SJCRH30 (cell line): ENCODE measurements around the gene EEF1AKMT1. TPM values are rescaled to one million over a fixed set of nuclear protein-coding genes. Genes with fewer than 3 reads are reported as not detected.

Experiments
- DNase-seq, 2 experiments: peaks; one replicate each; pipeline ENCODE4 v3.0.0-alpha.2; 2015 to 2020
- H3K27ac ChIP-seq: fragments of 250-450 bp; sonication (Bioruptor Pico); 2 replicates; pipeline ENCODE4 v1.5.1; 2020; ENCODE audit warnings: mild to moderate bottlenecking, moderate library complexity
- H3K27me3 ChIP-seq: fragments of 250-450 bp; sonication (Bioruptor Pico); 2 replicates; pipeline ENCODE4 v1.5.1; 2020; ENCODE audit warnings: mild to moderate bottlenecking, moderate library complexity
- H3K36me3 ChIP-seq: fragments of 250-450 bp; sonication (Bioruptor Pico); 2 replicates; pipeline ENCODE4 v1.5.1; 2020; ENCODE audit warnings: mild to moderate bottlenecking, moderate library complexity
- H3K4me1 ChIP-seq: fragments of 250-450 bp; sonication (Bioruptor Pico); 2 replicates; pipeline ENCODE4 v1.5.1; 2020; ENCODE audit warnings: mild to moderate bottlenecking, moderate library complexity
- H3K4me3 ChIP-seq: fragments of 250-450 bp; sonication (Bioruptor Pico); 2 replicates; pipeline ENCODE4 v1.5.1; 2020; ENCODE audit warnings: mild to moderate bottlenecking, moderate library complexity
- H3K9me3 ChIP-seq: fragments of 250-450 bp; sonication (Bioruptor Pico); replicated peaks from 2 replicates; pipeline ENCODE4 v1.5.1; 2020; ENCODE audit warnings: mild to moderate bottlenecking, moderate library complexity
- total RNA-seq: library from RNA; depleted of rRNA; stranded (reverse); fragments of >200 nt; shearing (Covaris generic); gene quantifications from 2 replicates; pipeline ENCODE4 v1.2.3, GENCODE V29; 2014; rRNA removed

The EEF1AKMT1 gene
- total RNA-seq: 4.7 and 4.8 TPM in 2 replicates

DNA sequence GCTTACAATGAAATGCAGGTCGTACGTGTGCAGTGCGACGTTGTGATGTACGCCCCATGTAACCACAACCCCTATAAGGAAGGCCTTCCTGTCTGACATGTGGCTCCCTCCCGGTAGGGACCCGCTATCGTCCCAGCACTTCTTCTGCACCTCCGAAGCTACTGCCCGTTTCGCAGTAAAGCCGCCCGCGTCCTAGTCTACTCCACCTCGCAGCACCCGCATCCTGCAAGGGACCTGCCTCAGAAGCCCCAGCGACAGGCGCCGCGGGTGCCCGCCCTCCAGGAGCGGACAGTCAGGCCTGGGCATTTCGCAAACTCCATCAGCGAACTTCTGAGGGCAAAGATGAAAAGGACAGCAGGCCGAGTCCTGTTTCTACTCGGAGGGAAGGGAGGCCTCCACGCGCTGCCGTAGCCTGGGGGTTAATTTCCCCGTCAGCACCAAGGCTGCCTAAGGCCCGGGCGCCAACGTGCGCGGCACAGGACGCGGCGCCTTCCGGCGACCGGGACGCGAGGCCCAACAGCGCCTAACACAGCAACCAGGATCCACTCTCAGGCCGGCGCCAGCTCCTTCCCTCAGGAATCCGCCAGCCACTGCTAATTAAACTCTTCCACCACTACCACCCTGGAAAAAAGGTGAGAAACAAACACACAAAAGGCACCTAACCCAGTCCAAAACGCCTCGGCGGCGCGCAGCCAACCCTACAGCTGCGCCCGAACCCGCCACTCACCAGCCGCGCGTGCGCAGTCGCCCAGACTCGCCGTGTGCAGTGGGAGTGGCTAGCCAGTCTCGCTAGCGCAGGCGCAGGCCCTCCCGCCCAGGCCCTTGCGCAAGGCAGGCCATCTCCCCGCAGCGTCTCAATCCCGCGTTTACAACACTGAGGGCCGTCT lies at the start of gene EEF1AKMT1:
Gene EEF1AKMT1, minus strand, starts transcription at position 768 of the 887 bp plus-strand sequence. CDS start 16,363 bp downstream, outside the sequence.
- Histone ChIP-seq H3K27ac (peak within 1 kb of the TSS; percentile 87), H3K27me3 (no peaks in the 10 kb centered on the region), H3K9me3 (0 out of 2 replicates have a peak, but pooled peaks cover 2% of the 10 kb centered on the region), H3K4me3 (peak within 1 kb of the TSS; percentile 66), H3K4me1 (no peaks in the 10 kb centered on the region), H3K36me3 (peaks cover 6% of the 10 kb centered on the region)
- DNase-seq: peak; percentile 87 to 89

- Histone ChIP-seq H3K36me3 (peaks cover 15% of the 10 kb centered on the region), H3K9me3 (no peaks in the 10 kb centered on the region), H3K27ac (no peak overlapping the region), H3K27me3 (no peaks in the 10 kb centered on the region), H3K4me1 (peaks cover 37% of the 10 kb centered on the region), H3K4me3 (no peak overlapping the region)
- no peak for DNase-seq
Measured at GRCh38 chr13:20823071-20823470, 49.3 kb upstream of the EEF1AKMT1 start.

- H3K9me3 ChIP-seq: no peaks in the 10 kb centered on the region
- no peak overlapping the region for H3K27ac ChIP-seq
- peaks cover 35% of the 10 kb centered on the region for H3K4me1 ChIP-seq
- H3K27me3 ChIP-seq: no peaks in the 10 kb centered on the region
- H3K4me3 ChIP-seq: no peak overlapping the region
- no peak for DNase-seq
- peaks cover 15% of the 10 kb centered on the region for H3K36me3 ChIP-seq
Measured at GRCh38 chr13:20822406-20822805, 48.6 kb upstream of the EEF1AKMT1 start.

DNA sequence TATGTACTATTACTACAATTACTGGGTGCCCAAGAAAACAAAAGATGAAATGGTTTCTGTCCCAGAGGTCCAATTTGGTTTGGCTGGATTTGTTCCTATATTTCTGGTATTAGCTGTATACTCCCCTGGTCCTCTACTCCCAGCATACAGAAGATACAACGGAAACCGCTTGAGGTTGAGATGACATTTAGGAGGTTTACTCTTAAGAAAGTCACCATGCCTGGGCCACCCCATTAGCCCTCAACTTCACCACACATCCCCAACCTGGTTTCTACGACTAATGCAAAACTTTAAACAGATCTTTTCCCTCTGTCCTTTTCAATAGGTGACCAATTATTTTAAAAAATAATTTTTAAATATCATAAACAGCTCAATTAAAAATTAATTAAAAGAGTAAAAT lies 46.0 kb upstream of the EEF1AKMT1 start:
- H3K4me1 ChIP-seq: peaks cover 37% of the 10 kb centered on the region

GRCh38 chr13:20815464-20815863 lies 41.7 kb upstream of the EEF1AKMT1 start:
- H3K27me3 ChIP-seq: no peaks in the 10 kb centered on the region
- H3K36me3 ChIP-seq: peaks cover 4% of the 10 kb centered on the region; the same call in 1 of the 2 replicates
- peaks cover 37% of the 10 kb centered on the region for H3K4me1 ChIP-seq
- no peak overlapping the region for H3K4me3 ChIP-seq
- H3K9me3 ChIP-seq: no peaks in the 10 kb centered on the region
- no peak for DNase-seq
- H3K27ac ChIP-seq: no peak overlapping the region

More for the DNA sequence above, 46.0 kb upstream of the EEF1AKMT1 start:
- Histone ChIP-seq H3K27me3 (no peaks in the 10 kb centered on the region), H3K36me3 (peaks cover 15% of the 10 kb centered on the region), H3K27ac (no peak overlapping the region), H3K4me3 (no peak overlapping the region), H3K9me3 (no peaks in the 10 kb centered on the region)
- DNase-seq: no peak

DNA sequence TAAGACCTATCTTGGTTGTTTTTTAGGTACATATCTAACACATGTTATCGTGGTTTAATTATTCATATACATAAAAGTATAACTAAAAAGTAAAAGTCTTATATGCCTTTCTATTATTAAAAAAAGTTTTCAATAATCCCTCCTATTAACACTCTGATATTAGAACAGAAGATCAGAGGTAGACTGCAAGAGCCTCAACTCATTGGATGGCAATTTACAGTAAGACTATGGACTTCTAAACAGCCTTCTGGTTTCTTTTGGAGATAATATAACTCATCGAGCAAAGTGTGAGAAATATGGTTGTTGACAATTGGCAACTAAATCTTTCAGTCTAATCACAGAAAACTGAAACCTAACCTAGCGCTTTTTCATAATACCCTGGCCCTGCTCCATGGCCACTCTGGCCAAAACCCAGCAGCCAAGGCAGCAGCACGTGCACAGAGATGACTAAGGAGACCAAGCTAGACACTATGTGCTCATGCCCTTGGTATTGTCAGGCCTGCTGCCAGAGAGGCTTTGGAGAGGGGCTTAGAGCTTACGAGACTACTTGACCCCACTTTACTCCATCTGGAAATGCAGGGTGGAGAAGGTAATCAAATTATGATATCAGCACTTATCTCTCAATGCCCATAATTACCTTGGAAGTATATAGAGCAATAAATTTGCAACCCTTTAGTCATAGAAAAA lies 40.6 kb upstream of the EEF1AKMT1 start:
- Histone ChIP-seq H3K4me3 (no peak overlapping the region), H3K9me3 (no peaks in the 10 kb centered on the region), H3K4me1 (peaks cover 37% of the 10 kb centered on the region), H3K27me3 (no peaks in the 10 kb centered on the region), H3K27ac (peak overlapping the region; percentile 57), H3K36me3 (peaks cover 4% of the 10 kb centered on the region; the same call in 1 of the 2 replicates)
- DNase-seq: peak; percentile 84 to 85

DNA sequence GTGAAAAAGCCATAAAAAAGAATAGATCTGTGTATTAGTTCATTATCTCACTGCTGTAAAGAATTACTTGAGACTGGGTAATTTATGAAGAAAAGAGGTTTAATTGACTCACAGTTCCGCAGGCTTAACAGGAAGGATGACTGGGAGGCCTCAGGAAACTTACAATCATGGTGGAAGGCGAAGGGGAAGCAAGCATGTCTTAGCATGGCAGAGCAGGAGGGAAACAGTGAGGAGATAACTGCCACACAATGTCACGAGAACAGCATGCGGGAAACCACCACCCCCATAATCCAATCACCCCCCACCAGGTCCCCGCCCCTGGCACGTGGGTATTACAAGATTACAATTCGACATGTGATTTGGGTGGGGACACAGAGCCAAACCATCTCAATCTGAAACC lies 39.1 kb upstream of the EEF1AKMT1 start:
- H3K27ac ChIP-seq: no peak overlapping the region
- no peak overlapping the region for H3K4me3 ChIP-seq
- peaks cover 17% of the 10 kb centered on the region for H3K36me3 ChIP-seq
- H3K27me3 ChIP-seq: no peaks in the 10 kb centered on the region
- no peak for DNase-seq
- no peaks in the 10 kb centered on the region for H3K9me3 ChIP-seq
- peaks cover 37% of the 10 kb centered on the region for H3K4me1 ChIP-seq

GRCh38 chr13:20810808-20811207 lies 37.0 kb upstream of the EEF1AKMT1 start:
- peaks cover 21% of the 10 kb centered on the region for H3K4me1 ChIP-seq
- H3K27ac ChIP-seq: no peak overlapping the region
- H3K27me3 ChIP-seq: no peaks in the 10 kb centered on the region
- no peak overlapping the region for H3K4me3 ChIP-seq
- no peak for DNase-seq
- H3K9me3 ChIP-seq: no peaks in the 10 kb centered on the region
- H3K36me3 ChIP-seq: peaks cover 34% of the 10 kb centered on the region

DNA sequence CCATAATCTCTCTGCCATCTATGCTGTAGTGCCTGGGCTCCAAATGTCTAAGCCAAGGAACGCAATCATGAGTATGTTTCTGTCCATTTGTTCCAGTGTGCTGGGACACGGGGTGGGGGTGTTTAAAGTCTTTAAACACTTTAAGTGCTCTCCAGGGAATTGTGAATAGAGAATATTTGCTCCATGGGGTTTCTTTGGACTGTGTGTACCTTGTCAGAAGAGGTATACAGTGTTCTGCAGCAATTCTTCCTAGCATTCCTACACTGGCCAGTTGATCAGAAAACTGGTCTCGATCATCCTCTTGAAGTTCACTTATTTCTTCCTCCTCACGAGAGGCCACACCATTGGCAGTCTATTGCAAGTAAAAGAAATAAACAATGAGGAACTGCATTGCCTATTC lies 35.1 kb upstream of the EEF1AKMT1 start:
- no peaks in the 10 kb centered on the region for H3K27me3 ChIP-seq
- no peaks in the 10 kb centered on the region for H3K9me3 ChIP-seq
- no peak overlapping the region for H3K27ac ChIP-seq
- no peak overlapping the region for H3K4me3 ChIP-seq
- peaks cover 34% of the 10 kb centered on the region for H3K36me3 ChIP-seq
- DNase-seq: no peak
- peaks cover 4% of the 10 kb centered on the region; the same call in 1 of the 2 replicates for H3K4me1 ChIP-seq

DNA sequence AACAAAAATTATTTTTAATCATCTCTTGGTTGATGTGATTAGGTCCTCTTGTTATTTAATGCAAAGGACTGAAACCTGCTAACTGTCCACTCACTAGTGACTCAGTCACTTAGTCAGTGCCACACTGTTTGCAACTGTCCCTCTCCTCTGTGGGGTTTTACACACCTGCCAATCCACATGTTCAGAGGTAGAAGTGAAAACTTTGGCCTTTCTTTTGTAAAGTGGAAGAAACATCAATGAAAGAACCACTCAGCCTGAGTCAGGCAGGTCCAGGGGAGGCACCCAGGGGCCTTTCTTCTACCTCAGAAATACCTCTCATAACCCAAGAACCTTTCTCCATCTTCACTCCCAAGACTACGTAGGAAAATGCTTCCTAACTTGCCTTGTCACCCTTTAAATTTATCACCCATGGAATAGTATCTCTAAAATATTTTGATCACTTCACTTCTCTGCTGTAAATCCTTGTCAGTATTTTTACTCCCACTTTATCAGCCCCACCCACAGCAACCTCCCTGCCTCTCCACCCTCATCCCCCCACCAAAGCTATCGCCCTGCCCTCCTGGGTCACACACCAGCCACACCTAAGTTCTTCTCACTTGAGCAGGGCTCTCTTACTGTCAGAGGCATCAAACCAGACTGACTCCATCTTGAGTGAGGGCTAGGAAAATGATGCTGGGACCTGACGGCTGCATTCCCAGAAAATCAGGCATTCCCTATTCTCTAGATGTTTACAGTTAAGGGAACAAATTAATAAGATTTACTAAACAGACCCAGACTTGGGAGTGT lies 29.6 kb upstream of the EEF1AKMT1 start:
- Histone ChIP-seq H3K9me3 (no peaks in the 10 kb centered on the region), H3K36me3 (peaks cover 42% of the 10 kb centered on the region), H3K27ac (no peak overlapping the region), H3K4me3 (no peak overlapping the region), H3K27me3 (no peaks in the 10 kb centered on the region), H3K4me1 (no peaks in the 10 kb centered on the region)
- DNase-seq: no peak

- peaks cover 35% of the 10 kb centered on the region for H3K36me3 ChIP-seq
- no peak overlapping the region for H3K4me3 ChIP-seq
- no peaks in the 10 kb centered on the region for H3K4me1 ChIP-seq
- H3K9me3 ChIP-seq: no peaks in the 10 kb centered on the region
- no peaks in the 10 kb centered on the region for H3K27me3 ChIP-seq
- DNase-seq: no peak
- H3K27ac ChIP-seq: no peak overlapping the region
Measured at GRCh38 chr13:20801707-20802106, 27.9 kb upstream of the EEF1AKMT1 start.

DNA sequence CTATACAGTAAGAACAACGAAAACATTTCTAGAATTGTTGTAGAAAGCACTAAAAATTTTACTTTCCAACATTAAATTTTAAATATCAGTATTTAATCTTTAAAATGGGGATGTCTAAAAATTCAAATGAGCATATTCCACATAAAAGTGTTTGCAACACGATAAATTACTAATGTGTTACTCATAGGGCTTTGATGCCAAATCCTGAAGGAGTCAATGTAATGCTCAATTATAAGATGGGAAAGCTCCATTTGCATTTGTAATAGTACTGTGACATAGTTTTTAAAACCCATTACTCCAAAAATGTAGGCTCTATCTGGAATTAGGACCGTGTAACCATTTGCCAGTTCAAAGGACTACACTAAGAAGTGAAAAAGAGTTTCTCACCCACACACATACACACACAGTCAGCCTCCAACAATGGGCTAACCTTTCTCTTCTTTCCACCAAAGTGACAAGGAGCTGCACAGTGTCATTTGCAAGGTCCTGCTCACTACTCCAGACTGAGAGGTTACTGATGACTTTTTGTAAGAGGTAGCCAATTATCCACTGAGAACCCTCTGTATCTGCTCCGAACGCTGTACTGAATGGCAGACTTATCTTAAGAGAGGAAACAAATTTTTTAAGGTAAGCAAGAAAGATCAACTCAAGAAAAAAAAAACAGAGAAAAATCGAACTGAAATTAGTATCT lies 26.1 kb upstream of the EEF1AKMT1 start:
- DNase-seq: no peak

DNA sequence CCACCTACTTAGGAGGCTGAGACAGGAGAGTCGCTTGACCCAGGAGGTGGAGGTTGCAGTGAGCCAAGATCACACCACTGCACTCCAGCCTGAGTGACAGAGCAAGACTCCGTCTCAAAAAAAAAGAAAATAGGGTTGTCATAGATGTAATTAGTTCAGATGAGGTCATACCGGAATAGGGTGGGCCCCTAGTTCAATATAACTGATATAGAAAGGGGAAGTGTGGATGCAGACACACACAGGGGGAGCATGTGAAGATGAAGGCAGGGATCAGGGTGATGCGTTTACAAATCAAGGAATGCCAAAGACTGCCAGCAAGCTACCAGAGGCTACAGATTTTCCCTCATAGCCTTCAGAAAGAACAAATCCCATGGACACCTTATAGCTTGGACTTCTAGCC lies 24.3 kb upstream of the EEF1AKMT1 start:
- Histone ChIP-seq H3K27ac (no peak overlapping the region), H3K4me1 (no peaks in the 10 kb centered on the region), H3K27me3 (no peaks in the 10 kb centered on the region), H3K4me3 (no peak overlapping the region), H3K9me3 (no peaks in the 10 kb centered on the region), H3K36me3 (peaks cover 61% of the 10 kb centered on the region)
- DNase-seq: no peak

More for the DNA sequence above, 26.1 kb upstream of the EEF1AKMT1 start:
- Histone ChIP-seq H3K27ac (no peak overlapping the region), H3K36me3 (peaks cover 49% of the 10 kb centered on the region), H3K4me3 (no peak overlapping the region), H3K27me3 (no peaks in the 10 kb centered on the region), H3K4me1 (no peaks in the 10 kb centered on the region), H3K9me3 (no peaks in the 10 kb centered on the region)
